PC-3 (cell line): ENCODE measurements around the gene CELF5.

Experiments
- CTCF ChIP-seq: fragments of 300-600 bp; sonication (generic); conservative IDR thresholded peaks from 2 replicates; pipeline ENCODE4 v1.5.1; 2017; ENCODE audit warnings: antibody characterized with exemption, low read depth, mild to moderate bottlenecking, low read length
- EZH2 ChIP-seq: fragments of 300-600 bp; sonication (generic); IDR thresholded peaks from one replicate; pipeline ENCODE4 v1.6.1; 2017; ENCODE audit warnings: antibody characterized with exemption, mild to moderate bottlenecking, low read length; ENCODE audit not compliant: unreplicated experiment
- EZH2phosphoT487 ChIP-seq: fragments of 300-600 bp; sonication (generic); IDR thresholded peaks from 2 replicates; pipeline ENCODE4 v1.6.1; 2018; ENCODE audit warnings: mild to moderate bottlenecking, antibody characterized with exemption, low read length, borderline replicate concordance

- TF ChIP-seq CTCF (no peak), EZH2 (no peak), EZH2phosphoT487 (no peak)
Observed at GRCh38 chr19:3179739-3180293, 44.6 kb upstream of the CELF5 start.
